ENCODE data around the gene GAK.

DNA sequence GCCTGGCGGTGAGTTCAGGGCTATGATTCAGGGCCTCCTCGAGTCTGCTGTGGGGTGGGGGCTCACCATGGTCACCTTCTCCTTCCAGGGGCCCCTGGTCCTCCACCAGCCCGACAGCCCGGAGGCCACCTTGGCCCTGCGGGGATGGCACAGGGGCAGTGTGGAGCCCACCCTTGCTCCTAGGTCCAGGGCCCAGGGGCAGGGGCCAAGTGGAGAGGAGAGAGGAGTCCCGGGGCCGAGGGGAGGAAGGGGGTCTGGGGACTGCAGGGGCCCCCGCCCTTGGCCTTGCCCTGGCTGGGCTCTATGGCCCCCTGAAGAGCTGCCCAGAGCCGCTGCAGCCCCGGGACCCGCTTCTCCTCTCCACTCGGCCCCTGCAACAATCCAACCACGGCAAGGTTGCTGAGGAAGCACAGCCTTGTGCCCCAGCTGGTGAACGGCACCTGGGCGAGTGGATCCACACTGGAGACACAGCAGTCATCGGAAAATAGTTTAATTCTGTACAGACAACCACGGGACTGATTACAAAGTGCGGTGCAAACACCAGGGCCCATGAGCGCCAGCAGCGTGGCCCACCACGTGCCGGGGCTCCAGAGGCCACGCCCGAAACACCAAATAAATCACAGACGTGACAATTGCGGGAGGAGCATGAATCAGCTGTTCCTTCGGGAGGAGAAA, 83.2 kb downstream of the GAK start:
- TF ChIP-seq, protein P1, sequence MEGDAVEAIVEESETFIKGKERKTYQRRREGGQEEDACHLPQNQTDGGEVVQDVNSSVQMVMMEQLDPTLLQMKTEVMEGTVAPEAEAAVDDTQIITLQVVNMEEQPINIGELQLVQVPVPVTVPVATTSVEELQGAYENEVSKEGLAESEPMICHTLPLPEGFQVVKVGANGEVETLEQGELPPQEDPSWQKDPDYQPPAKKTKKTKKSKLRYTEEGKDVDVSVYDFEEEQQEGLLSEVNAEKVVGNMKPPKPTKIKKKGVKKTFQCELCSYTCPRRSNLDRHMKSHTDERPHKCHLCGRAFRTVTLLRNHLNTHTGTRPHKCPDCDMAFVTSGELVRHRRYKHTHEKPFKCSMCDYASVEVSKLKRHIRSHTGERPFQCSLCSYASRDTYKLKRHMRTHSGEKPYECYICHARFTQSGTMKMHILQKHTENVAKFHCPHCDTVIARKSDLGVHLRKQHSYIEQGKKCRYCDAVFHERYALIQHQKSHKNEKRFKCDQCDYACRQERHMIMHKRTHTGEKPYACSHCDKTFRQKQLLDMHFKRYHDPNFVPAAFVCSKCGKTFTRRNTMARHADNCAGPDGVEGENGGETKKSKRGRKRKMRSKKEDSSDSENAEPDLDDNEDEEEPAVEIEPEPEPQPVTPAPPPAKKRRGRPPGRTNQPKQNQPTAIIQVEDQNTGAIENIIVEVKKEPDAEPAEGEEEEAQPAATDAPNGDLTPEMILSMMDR (IDR thresholded peaks at IDR 0.05), result no peak
- TF ChIP-seq POLR2A (IDR thresholded peaks at IDR 0.05; ENCODE audit: low read depth) (no peak), EP300 (IDR thresholded peaks at IDR 0.05) (no peak)

Measured in esophagus muscularis mucosa (tissue), 4 donors.